ENCODE data around the gene NMNAT2.
A peak's percentile ranks its signal among the peaks of the same experiment; 100 is the strongest.

NMNAT2 gene

DNA sequence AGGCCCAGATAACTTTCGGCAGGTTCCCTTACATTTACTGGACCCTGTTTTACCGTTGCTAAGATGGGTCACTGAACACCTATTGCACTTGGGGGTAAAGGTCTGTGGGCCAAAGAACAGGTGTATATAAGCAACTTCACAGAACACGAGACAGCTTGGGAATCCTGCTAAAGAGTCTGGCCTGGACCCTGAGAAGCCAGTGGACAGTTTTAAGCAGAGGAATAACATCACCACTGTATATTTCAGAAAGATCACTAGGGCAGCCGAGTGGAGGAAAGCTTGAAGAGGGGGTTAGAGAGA is 177.7 kb downstream of the NMNAT2 start:
- Histone ChIP-seq H3K9me3 (ENCODE audit: low read length) (no peaks in the 10 kb centered on the region), H3K4me2 (ENCODE audit: low read length) (no peak overlapping the region), H3K27me3 (ENCODE audit: insufficient read depth, low read length) (no peaks in the 10 kb centered on the region), H3K27ac (ENCODE audit: low read depth, low read length, poor library complexity, severe bottlenecking) (no peak overlapping the region), H3K4me3 (ENCODE audit: low read depth, low read length, poor library complexity, severe bottlenecking) (no peak overlapping the region), H3K9ac (ENCODE audit: low read length) (no peak overlapping the region), H3K9me2 (ENCODE audit: low read depth, low read length) (no peaks in the 10 kb centered on the region), H3F3A (ENCODE audit: insufficient read depth, low read length) (no peaks in the 10 kb centered on the region), H4K20me1 (ENCODE audit: insufficient read depth, low read length) (no peaks in the 10 kb centered on the region), H3K79me2 (ENCODE audit: insufficient read depth, low read length) (no peaks in the 10 kb centered on the region), H3K4me1 (ENCODE audit: insufficient read depth, low read length, severe bottlenecking) (no peaks in the 10 kb centered on the region), H2AFZ (ENCODE audit: low read length) (no peak overlapping the region), H3K36me3 (ENCODE audit: insufficient read depth, low read length) (no peaks in the 10 kb centered on the region)
- TF ChIP-seq EZH2 (IDR thresholded peaks at IDR 0.05; ENCODE audit: borderline replicate concordance, low read length): no peak
- TF ChIP-seq, protein P1, sequence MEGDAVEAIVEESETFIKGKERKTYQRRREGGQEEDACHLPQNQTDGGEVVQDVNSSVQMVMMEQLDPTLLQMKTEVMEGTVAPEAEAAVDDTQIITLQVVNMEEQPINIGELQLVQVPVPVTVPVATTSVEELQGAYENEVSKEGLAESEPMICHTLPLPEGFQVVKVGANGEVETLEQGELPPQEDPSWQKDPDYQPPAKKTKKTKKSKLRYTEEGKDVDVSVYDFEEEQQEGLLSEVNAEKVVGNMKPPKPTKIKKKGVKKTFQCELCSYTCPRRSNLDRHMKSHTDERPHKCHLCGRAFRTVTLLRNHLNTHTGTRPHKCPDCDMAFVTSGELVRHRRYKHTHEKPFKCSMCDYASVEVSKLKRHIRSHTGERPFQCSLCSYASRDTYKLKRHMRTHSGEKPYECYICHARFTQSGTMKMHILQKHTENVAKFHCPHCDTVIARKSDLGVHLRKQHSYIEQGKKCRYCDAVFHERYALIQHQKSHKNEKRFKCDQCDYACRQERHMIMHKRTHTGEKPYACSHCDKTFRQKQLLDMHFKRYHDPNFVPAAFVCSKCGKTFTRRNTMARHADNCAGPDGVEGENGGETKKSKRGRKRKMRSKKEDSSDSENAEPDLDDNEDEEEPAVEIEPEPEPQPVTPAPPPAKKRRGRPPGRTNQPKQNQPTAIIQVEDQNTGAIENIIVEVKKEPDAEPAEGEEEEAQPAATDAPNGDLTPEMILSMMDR (IDR thresholded peaks at IDR 0.05; ENCODE audit: low read length): no peak

DNA sequence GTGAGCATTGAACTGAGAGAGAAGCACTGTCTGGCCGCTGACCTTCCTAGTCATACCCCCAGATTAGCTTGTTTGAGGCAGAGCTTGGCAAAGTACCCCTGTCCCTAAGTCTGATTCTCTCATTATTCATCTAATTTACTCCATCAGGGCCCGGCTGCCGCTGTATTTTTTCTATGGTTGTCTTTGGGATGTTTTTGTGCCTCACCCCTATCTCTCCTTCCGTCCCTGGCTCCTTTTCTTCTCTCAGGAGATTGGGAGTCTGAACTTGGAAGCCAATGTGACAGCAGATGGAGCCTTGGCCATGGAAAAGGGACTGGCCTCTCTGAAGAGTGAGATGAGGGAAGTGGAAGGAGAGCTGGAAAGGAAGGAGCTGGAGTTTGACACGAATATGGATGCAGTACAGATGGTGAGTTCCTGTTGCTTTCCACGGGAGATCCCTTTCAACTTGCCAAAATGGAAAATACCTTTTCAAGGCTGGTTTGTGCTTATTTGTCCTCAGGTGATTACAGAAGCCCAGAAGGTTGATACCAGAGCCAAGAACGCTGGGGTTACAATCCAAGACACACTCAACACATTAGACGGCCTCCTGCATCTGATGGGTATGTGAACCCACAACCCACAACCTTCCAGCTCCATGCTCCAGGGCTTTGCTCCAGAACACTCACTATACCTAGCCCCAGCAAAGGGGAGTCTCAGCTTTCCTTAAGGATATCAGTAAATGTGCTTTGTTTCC is 178.2 kb downstream of the NMNAT2 start:
- no peak overlapping the region for H3K4me3 ChIP-seq (ENCODE audit: low read depth, low read length, poor library complexity, severe bottlenecking)
- TF ChIP-seq EZH2 (IDR thresholded peaks at IDR 0.05; ENCODE audit: borderline replicate concordance, low read length): no peak
- TF ChIP-seq, protein P1 (IDR thresholded peaks at IDR 0.05; ENCODE audit: low read length): no peak
- H3F3A ChIP-seq (ENCODE audit: insufficient read depth, low read length): no peaks in the 10 kb centered on the region
- no peaks in the 10 kb centered on the region for H4K20me1 ChIP-seq (ENCODE audit: insufficient read depth, low read length)
- no peaks in the 10 kb centered on the region for H3K9me3 ChIP-seq (ENCODE audit: low read length)
- H3K9me2 ChIP-seq (ENCODE audit: low read depth, low read length): no peaks in the 10 kb centered on the region
- H3K27ac ChIP-seq (ENCODE audit: low read depth, low read length, poor library complexity, severe bottlenecking): no peak overlapping the region
- no peak overlapping the region for H3K9ac ChIP-seq (ENCODE audit: low read length)
- no peaks in the 10 kb centered on the region for H3K4me1 ChIP-seq (ENCODE audit: insufficient read depth, low read length, severe bottlenecking)
- H3K79me2 ChIP-seq (ENCODE audit: insufficient read depth, low read length): no peaks in the 10 kb centered on the region
- no peaks in the 10 kb centered on the region for H3K27me3 ChIP-seq (ENCODE audit: insufficient read depth, low read length)
- H3K36me3 ChIP-seq (ENCODE audit: insufficient read depth, low read length): no peaks in the 10 kb centered on the region
- no peak overlapping the region for H2AFZ ChIP-seq (ENCODE audit: low read length)
- no peak overlapping the region for H3K4me2 ChIP-seq (ENCODE audit: low read length)

DNA sequence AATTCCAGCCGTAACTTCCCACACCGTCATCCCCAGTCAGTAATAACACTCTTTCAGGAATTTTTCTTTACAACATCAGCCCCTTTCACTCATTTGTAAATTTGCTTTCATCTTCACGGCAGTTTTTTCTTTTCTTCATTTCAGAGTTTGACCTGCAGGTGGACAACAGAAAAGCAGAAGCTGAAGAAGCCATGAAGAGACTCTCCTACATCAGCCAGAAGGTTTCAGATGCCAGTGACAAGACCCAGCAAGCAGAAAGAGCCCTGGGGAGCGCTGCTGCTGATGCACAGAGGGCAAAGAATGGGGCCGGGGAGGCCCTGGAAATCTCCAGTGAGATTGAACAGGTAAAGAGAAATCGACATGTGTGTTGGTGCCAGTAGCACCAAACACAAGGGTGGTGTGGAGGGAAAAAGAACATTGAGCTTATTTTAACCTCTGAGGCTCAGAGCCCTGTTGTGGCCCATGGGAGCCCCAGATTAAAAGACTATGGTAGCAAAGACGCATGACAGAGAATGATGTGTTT is 178.9 kb downstream of the NMNAT2 start:
- no peaks in the 10 kb centered on the region for H4K20me1 ChIP-seq (ENCODE audit: insufficient read depth, low read length)
- H2AFZ ChIP-seq (ENCODE audit: low read length): no peak overlapping the region
- no peaks in the 10 kb centered on the region for H3K4me1 ChIP-seq (ENCODE audit: insufficient read depth, low read length, severe bottlenecking)
- H3F3A ChIP-seq (ENCODE audit: insufficient read depth, low read length): no peaks in the 10 kb centered on the region
- no peaks in the 10 kb centered on the region for H3K9me3 ChIP-seq (ENCODE audit: low read length)
- no peaks in the 10 kb centered on the region for H3K27me3 ChIP-seq (ENCODE audit: insufficient read depth, low read length)
- no peaks in the 10 kb centered on the region for H3K9me2 ChIP-seq (ENCODE audit: low read depth, low read length)
- no peaks in the 10 kb centered on the region for H3K36me3 ChIP-seq (ENCODE audit: insufficient read depth, low read length)
- H3K4me3 ChIP-seq (ENCODE audit: low read depth, low read length, poor library complexity, severe bottlenecking): no peak overlapping the region
- H3K9ac ChIP-seq (ENCODE audit: low read length): no peak overlapping the region
- peak overlapping the region; percentile 27; the same call in 1 of the 2 replicates for H3K4me2 ChIP-seq (ENCODE audit: low read length)
- TF ChIP-seq, protein P1 (IDR thresholded peaks at IDR 0.05; ENCODE audit: low read length): peak; percentile 21; the same call in 1 of the 2 replicates
- no peak for TF ChIP-seq EZH2 (IDR thresholded peaks at IDR 0.05; ENCODE audit: borderline replicate concordance, low read length)
- no peaks in the 10 kb centered on the region for H3K79me2 ChIP-seq (ENCODE audit: insufficient read depth, low read length)
- H3K27ac ChIP-seq (ENCODE audit: low read depth, low read length, poor library complexity, severe bottlenecking): no peak overlapping the region

Measured in OCI-LY1 (cell line).